DMS153 treated with DMSO at 0.1 percent for 48 hours (cell line): ENCODE measurements around the gene F7.
"Not testable (repeated sequence)": the region's sequence is repeated elsewhere in the genome, so short reads cannot be mapped to it uniquely, and the experiment has no call there.

Source experiments
- DNase-seq: peaks from one replicate; lab custom pipeline; 2025; ENCODE audit not compliant: unreplicated experiment; lab: John Stamatoyannopoulos, UW

Gene F7

DNA sequence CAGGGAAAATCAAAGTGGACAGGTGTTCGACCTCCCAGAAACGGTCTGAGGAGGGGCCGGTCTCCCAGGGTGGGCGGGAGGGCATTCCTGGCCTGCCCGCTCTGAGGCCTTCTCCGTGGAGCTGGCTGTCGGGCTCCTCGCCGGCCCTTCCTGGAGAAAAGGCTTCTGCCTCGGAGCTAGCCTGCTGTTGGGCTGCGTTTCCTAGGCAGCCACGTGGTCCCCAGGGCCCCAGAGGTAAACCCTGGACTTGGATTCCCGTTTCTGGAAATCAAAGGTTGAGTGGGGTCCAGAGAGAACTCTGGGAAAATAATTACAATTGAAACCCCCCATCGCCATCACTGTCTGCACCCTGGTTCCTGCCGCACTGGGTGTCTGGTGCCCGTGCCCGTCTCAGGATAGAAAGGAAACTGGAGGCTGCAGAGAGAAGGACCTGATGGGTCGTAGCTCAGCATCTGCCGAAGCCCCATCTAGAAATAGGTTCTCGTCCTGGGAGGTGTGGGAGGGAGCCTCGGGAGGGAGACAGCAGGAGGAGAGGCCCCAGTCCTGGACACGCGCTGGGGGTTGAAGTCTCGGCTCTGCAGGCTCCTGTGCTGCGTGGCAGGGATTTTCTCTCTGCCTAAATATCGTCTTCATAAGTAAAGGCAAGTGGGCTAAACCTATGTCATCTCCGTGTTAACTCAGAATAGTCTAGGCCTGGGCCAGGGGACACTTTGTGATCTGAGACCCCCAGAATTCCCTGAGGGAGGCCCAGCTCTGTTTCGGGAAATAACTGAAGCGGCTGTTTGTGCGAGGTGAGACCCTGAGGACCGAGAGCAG is 45.2 kb downstream of the F7 start:
- DNase-seq: no peak

DNA sequence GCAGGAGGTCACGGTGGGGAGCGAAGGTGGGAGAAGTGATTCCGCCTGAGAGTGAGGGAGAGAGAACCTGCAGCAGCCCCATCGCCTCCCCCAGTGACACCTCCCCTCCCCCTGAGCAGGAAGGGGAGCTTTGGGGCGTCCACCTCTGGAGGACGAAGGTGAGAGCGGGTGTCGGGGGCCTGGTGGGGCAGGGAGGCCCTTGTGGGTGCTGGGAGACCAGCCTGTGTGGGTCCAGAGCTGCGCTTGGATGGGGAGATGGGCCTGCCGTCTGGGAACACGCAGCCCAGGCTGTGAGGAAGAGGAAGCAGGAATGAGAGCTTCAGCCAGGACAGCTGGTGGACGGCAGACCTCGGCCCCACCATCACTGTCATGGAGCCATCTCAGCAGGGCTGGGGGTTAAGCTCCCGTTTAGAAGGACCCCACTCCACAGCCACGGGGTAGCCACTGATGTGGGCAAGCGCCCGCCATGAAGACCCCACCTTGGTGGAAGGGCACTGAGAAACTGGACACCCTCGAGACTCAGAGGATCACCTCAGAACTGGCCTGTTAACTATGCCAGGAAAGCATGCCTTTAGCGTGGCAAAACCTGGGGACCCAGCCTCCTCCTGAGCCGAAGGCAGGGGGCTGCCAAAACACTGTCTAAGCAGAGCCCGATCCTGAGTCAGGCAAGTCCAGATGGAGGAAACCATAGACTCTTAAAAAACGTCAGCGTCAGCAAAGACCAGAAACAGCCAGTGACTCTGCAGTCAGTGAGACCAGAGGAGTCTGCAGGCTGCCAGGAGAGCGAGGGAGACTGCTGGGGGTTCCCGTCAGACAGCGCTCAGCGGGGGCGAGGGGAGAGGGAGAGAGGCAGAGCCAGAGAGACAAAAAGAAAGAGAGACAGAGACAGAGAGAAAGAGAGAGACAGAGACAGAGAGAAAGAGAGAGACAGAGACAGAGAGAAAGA is 46.4 kb downstream of the F7 start:
- DNase-seq: no peak

DNA sequence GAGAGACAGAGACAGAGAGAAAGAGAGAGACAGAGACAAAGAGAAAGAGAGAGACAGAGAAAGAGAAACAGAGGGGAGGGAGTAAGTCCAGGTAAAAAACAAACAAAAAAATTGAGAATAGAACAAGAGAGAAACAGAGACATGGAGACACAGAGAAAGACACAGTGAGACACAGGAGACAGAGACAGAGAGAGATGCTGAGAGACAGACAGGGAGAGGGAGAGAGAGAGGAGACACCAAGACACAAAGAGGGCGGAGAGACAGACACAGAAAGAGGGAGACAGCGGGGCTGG is 47.0 kb downstream of the F7 start:
- DNase-seq: no peak

DNA sequence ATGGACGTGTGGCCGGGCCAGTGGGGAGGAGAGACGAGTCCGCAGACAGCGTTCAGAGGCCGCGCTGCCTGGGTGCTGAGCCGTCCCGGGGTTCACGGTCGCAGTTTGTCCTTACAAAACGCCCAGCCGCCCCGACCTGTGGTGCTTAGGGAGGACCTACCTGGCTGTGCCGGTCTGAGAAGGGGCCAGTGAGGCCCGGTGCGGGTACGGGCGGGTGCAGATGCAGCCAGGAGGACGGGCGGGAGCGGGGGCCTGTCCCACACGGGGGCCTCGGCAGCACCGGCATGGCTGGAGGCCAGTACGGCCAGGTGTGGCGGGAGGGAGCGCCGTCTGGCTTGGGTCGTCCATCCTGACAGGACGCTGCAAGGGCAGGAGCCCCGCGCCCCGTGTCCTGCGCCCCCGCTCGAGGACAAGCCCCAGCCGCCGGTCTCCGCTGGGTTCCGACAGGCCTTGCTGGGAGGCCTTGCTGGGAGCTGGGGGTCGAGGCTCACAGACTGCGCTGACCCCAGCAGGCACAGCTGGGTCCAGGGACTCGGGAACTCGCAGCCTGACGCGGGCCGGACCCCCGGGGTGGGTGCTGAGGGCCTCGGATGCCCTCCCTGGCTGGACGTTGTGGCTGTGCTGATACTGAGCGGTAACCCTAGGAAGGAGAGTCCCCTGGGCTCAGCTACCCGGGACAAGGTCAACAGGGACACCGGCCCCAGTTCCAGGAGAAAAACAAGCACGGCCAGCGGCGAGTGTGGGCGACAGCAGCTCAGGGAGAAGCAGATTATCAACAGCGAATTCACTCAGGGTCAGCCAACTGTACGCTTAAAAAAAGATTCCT is 47.6 kb downstream of the F7 start:
- no peak for DNase-seq

DNA sequence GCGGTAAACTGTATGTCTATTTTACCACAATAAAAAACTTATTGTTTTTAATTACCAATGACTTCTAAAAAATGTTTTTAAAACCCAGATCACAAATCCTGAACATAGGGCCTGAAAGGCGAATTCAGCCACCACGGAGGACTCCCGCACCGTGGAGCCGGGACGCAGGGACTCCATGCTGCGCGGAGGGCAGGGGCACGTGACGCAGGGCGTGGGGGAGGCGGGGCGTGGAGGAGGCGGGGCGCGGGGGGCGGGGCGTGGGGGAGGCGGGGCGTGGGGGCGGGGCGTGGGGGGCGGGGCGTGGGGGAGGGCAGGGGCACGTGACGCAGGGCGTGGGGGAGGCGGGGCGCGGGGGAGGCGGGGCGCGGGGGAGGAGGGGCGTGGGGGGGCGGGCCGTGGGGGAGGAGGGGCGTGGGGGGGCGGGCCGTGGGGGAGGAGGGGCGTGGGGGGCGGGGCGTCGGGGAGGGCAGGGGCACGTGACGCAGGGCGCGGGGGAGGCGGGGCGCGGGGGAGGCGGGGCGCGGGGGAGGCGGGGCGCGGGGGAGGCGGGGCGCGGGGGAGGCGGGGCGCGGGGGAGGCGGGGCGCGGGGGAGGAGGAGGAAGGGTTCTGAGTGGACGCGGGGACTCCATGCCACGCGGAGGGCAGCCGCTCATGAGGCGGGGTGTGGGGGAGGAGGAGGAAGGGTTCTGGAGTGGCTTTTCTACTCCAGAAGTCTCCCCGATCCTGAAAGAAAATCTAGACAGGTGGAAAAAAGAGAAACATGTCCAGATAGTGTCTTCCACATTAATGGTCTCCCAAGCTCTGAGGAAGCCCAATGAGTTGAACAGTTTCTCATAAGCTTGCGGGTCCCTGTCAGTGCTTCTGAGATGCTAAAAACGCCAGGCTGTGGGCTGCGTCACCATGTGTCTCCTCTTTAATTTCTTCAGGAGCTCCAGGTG is 48.5 kb downstream of the F7 start:
- no peak for DNase-seq

DNA sequence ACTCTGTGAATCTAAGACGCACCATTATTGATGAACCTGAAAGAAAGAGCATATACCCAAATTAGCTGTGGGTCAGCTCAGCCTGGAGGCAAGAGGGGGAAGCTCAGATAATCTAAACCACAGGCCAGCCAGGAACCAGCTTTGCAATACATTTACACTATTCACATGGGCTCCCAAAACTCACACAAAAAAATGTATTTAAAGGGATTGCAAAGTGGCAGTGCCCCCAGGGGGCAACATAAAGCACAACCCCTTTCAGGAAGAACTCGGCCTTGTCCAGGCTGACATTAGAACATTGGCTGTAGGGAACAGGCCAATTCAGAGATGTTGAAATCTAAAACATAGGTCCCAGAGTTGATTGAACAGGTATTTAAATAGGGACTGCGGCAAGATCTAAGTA is 49.6 kb downstream of the F7 start:
- DNase-seq: no peak

DNA sequence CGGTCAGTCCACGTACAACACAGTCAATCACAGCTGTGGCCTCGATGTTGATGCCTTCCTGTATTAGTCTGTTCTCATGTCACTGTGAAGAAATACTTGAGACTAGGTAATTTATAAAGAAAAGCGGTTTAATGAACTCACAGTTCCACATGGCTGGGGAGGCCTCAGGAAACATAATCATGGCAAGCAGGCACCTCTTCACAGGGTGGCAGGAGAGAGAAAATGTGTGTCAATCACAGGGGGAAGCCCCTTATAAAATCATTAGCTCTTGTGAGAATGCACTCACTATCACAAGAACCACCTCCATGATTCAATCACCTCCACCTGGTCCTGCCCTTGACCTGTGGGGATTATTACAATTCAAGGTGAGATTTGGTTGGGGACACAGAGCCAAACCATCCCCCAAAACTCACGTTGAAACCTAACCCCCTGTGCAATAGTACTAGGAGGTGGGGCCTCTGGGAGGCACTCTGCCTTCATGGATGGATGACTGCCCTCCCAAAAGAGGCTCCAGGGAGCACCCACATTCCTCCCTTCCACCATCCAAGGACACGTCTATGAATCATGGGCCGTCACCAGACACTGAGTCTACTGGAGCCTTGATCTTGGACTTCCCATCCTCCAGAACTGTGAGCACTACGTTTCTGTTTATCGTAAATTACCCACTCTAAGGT is 50.5 kb downstream of the F7 start:
- DNase-seq: no peak

DNA sequence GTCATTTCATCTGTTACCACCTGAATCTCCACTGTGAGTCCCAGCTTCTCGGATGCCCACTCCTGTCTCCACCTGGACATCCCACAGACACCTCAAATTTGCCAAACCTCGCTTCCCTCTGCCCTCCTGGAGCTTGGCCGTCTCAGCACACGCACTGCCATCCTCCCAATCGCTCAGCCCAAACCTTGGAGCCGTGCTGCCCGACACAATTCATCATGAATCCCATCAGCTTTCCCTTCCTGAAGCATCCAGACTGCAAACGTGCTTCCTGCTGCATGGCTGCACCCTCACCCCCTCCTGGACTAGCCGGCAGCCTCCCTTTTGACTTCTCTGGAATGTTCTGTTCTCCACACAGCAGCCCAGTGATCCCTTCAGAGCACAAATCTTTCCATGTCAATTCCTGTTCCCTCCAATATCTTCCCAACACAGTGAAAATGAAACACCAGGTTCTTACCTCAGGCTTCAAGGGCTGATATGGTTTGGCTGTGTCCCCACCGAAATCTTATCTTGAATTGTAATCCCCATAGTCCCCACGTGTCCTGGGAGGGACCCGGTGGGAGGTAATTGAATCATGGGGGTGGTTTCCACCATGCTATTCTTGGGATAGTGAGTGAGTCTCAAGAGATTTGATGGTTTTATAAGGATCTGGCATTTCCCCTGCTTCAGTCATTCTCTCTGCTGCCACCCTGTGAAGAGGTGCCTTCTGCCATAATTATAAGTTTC is 51.8 kb downstream of the F7 start:
- DNase-seq: no peak

DNA sequence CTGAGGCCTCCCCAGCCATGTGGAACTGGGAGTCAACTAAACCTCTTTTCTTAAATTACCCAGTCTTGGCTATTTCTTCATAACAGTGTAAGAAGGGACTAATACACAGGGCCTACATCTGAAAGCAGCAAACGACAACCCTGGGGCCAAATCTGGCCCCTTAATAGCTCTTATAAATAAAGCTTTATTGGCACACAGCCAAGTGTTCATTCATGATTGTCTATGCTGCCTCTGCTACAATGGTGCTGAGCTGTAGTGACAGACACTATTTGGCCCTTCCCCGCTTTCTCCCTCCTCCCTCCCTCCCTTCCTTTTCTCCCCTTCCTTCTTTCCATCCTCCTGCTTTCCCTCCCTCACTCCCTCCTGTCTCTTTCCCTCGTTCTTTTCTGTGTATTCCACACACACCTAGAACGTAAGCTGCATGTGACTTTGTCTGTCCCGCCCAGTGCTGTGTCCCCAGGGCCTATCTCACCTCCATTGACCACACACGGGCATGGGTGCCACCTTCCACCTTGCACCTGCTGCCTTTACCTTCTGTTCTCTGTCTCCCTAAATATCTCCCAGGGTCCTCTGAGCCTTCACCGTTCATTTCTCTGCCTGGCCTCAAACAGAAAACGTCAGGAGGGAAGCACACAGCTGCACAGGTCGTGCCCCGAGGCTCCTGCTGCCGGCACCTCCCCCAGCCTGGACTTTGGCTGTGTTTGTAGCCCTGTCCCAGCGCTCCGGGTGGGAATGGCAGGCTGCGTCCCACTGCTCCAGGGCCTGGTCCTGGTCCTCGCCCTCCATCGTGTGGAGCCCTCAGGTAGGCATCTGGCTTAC is 52.5 kb downstream of the F7 start, which contains the start of gene PROZ:
Gene PROZ, plus strand, starts transcription at position 720 of the 819 bp plus-strand sequence. Its CDS starts 13 bp downstream, at position 733.
- no peak for DNase-seq

DNA sequence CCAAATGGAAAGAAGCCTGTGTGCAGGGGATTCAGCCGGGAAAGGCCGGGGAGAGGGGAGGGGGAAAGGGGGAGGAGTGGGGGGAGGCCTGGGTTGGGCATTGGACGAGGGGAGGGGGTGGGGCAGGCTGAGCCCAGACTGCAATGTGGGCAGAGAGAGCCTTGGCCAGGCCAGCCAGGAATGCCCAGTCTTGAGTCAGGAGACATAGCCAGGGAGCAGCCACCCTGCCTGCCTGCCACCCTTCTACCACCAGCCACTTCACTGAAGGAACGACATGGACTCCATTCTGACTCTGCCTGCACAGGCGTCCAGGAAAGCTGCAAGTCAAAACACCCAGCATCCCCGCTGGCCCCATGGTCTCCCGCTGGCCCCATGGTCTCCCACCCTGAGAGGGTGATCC is 53.4 kb downstream of the F7 start:
- DNase-seq: no peak

DNA sequence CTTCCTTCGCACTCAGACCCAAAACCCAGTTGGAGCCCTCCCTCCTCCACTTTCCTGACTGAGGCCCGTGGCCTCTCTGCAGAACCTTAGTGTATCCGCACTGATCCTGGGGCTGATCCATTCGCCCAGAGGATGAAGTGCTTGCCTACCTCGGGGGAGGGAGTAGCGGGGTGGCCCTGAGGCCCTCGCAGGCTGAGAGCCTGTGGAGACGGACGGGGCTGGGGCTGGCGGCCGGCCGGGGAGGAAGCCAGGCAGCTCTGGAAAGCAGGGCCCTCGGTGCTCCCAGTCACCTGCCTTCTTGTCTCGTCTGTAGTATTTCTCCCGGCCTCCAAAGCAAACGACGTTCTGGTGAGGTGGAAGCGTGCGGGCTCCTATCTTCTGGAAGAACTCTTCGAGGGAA is 54.1 kb downstream of the F7 start:
- no peak for DNase-seq

DNA sequence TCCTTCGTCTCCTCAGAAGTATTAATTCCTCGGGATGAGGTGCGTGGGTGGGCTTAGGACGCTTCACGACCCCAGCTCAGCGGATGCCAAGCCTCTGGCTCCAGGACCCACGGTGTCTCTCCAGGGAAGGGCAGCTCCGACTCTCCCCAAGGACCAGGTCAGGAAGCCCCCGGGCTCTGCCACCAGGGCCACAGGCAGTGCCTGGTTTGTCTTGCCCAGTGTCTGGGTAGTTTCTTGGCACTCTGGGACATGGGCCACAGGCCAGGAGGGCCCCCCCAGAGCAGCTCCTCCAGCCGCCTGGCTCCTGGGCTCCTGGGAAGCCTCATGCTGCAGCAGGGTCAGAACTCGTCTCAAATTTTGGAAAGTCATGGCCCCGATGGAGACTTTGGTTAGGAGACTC is 55.4 kb downstream of the F7 start:
- no peak for DNase-seq

DNA sequence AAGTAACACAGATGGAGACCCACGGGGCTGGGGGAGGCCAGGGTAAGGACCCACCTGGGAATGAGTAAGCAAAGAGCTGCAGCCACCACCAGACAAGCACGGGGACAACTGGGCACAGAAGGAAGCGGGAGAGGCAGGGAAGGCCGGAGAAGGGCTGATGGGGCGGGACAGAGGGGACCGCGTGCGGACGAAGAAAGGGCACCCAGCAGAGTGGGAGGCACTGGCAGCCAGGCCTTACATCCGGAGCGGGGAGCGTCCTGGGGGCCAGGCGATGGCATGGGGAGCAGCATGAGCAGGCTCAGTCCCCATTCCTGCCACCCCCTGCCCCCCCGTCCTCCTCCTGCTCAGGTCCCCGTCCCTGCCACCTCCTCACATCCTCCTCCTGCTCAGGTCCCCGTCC is 55.8 kb downstream of the F7 start:
- DNase-seq: no peak

DNA sequence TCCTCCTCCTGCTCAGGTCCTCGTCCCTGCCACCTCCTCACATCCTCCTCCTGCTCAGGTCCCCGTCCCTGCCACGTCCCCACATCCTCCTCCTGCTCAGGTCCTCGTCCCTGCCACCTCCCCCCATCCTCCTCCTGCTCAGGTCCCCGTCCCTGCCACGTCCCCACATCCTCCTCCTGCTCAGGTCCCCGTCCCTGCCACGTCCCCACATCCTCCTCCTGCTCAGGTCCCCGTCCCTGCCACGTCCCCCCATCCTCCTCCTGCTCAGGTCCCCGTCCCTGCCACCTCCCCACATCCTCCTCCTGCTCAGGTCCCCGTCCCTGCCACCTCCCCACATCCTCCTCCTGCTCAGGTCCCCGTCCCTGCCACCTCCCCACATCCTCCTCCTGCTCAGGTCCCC is 56.4 kb downstream of the F7 start:
- not testable (repeated sequence) for DNase-seq

DNA sequence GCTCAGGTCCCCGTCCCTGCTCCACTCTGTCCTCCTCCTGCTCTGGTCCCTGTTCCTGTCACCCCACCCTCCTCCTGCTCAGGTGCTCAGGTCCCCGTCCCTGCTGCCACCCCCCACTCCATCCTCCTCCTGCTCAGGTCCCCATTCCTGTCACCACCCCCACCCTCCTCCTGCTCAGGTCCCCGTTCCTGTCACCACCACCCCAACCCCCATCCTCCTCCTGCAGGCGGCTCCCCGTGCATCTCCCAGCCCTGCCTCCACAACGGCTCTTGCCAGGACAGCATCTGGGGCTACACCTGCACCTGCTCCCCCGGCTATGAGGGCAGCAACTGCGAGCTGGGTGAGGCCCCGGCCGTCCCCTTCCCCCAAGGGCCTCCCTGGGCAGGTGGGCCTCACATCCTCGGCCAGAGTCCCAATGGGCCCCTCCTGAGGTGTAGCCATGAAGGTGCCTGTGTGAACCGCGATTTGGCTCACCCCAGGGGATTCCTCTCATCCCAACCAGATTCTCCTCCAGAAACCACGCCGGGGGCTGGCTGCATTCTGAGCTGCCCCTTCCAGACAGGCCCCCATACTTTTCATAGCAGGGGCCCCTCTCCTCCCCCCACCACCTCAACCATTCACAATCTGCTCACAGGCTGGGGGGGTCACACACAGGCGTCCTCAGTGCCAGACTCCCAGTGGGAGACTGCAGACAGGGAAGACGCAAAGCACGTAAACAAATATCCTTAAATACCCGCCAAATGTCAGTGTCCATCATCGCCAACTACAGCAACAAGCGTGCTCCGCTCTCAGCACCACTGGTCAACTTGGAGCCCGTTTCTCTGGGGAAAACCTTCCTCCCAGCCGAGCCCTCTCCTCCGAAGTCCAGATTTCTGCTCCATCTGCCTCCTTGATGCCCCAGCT is 57.4 kb downstream of the F7 start:
- DNase-seq: no peak

DNA sequence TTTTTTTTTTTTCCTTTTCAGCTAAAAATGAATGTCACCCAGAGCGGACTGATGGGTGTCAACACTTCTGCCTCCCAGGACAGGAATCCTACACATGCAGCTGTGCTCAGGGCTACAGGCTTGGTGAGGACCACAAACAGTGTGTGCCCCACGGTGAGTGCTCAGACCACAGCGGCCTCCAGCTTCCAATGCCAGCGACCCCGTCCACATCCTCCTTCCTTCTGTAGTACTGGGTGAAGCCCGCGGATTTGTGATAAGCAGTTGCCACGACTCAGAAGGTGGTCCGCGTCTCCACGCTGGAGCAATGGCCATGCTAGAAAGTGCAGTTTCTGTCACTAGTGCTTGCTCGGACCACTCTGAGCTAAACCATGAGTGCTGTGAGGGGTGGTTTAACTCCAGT is 58.9 kb downstream of the F7 start:
- no peak for DNase-seq

DNA sequence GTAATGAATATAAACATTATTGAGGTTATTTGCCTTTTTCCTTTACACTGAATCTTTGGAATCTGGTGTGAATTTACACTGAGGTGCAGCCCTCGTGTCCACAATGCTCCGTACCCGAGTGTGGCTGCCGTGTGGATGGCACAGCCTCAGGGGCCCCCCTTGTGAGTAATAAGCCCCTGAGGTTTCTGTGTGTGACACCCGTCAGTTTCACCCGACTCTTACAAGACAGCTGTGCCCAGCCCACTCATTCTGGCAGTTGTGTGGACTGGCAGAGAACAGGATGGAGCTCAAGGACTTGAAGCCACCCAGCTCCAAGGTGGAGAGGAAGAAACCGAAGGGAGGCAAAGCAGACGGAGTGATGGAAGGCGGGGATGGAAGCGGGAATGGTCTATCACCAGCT is 60.7 kb downstream of the F7 start:
- DNase-seq: no peak
